ENCODE results near the gene SPI1.

SPI1 gene

DNA sequence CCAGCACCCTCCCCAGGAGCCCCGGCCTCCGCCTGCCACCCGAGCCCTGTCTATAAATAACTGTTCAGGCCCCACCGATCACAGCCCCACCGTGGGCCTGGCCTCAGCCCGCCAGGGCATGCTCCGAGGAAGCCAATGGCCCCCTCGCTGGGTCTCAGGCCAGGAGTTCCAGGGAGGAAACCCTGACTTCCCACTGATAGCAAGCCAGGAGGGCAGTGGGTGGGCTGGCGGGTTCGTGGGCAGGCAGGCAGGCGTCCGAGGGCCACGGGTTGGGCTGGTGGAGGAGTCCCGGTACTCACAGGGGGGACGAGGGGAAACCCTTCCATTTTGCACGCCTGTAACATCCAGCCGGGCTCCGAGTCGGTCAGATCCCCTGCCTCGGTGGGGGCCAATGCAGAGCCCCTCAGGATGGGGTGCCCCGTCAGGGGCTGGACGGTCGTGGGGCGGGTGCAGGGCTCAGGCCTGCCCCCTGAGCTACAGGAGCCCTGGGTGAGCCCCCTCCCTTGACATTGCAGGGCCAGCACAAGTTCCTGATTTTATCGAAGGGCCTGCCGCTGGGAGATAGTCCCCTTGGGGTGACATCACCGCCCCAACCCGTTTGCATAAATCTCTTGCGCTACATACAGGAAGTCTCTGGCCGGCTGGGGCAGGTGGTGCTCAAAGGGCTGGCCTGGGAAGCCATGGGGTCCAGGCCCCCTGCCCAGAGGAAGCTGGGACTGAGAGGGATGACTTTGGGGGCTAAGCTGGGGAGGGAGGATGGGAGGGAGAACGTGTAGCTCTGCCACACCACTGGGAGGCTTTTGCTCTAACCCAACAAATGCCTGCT is at the start of gene SPI1:
Gene SPI1 (minus strand): TSS at position 538 of the 826 bp plus-strand sequence. CDS start 194 bp downstream, at position 344.
- DNase-seq (ENCODE audit: low spot score) = no peak
- POLR2A ChIA-PET (ENCODE audit: low non-redundant PET) = no interaction called here
- no peak within 1 kb of the TSS; the same call in 1 of the 2 replicates for H3K27ac ChIP-seq
- TF ChIP-seq, protein P1, sequence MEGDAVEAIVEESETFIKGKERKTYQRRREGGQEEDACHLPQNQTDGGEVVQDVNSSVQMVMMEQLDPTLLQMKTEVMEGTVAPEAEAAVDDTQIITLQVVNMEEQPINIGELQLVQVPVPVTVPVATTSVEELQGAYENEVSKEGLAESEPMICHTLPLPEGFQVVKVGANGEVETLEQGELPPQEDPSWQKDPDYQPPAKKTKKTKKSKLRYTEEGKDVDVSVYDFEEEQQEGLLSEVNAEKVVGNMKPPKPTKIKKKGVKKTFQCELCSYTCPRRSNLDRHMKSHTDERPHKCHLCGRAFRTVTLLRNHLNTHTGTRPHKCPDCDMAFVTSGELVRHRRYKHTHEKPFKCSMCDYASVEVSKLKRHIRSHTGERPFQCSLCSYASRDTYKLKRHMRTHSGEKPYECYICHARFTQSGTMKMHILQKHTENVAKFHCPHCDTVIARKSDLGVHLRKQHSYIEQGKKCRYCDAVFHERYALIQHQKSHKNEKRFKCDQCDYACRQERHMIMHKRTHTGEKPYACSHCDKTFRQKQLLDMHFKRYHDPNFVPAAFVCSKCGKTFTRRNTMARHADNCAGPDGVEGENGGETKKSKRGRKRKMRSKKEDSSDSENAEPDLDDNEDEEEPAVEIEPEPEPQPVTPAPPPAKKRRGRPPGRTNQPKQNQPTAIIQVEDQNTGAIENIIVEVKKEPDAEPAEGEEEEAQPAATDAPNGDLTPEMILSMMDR (conservative IDR thresholded peaks at IDR 0.05; ENCODE audit: low read depth) = no peak
- CTCF ChIA-PET = interaction anchor here (0.6 to 1.0 kb wide), 3 partner anchors 20 to 31 kb away, joined by 3 read pairs; no protein-coding TSS in a partner anchor

DNA sequence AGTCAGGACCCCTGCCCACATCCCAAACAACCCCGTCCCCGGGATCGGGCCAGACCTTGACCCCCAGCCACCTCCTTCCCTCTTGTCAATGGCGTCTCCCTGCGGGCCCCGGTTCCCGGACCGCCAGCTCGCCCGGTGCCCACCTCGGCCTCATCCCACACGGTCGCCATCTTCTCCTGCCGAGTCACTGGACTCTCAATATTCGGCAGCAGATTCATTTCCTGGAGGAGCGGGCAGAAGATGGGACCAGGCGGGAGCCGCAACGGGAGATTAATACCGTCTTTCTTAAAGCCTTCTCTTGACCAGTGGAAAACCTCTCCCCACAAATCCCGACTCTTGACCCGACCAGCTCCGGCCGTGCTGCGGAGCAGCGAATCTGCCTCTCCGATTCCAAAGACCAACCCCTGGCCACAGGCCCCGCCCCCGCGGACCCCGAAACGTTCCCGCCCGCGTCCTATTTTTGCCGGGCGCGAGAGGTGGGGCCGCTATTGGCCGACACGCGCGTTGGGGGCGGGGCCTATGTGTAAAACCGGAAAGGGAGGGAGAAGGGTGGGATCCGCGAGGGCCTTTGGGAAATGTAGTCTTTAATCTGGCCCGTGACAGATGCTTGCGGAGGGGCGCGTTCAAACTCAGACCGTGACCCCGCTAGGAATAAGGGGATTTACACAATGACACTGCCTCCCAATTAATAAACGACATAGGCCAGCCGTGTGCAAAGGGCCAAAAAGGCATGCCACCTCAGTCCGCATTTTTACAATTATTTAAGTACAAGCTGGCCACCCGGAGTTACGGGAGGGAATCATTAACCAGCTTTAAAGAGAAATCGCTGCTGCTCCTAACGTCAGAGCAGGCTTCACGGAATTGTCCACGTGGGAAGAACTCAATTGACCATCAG is 48.0 kb upstream of the SPI1 start, which contains the start of gene PSMC3:
Gene PSMC3 (minus strand): TSS at position 378 of the 895 bp plus-strand sequence. CDS start 160 bp downstream, at position 218.
- ChIA-PET CTCF (no interaction called here), POLR2A (ENCODE audit: low non-redundant PET) (no interaction called here)
- TF ChIP-seq, protein P1 (conservative IDR thresholded peaks at IDR 0.05; ENCODE audit: low read depth) = no peak
- DNase-seq (ENCODE audit: low spot score) = peak; percentile 95
- H3K27ac ChIP-seq = peak within 1 kb of the TSS; percentile 84

DNA sequence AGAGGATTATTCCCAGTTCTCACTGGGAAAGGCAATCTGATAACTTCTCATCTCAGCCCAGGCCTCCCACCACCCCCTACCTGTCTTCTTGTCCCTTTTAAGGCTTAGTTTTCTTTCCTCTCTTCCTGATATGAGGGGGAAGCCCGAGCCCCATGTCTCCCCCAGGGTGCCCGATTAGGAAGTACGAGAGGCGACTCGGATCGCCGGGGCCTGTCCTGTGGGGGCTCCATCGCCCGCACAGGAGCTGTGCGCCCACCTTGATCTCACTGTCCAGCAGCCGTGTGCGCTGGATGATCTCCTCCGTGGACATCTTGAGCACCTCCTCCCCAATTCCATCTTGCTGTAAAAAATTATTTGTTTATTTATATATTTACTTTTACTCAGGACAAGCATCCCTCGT is 47.3 kb upstream of the SPI1 start:
- ChIA-PET POLR2A (ENCODE audit: low non-redundant PET) (no interaction called here), CTCF (no interaction called here)
- TF ChIP-seq, protein P1 (conservative IDR thresholded peaks at IDR 0.05; ENCODE audit: low read depth) = no peak
- peak overlapping the region; percentile 84 for H3K27ac ChIP-seq
- DNase-seq (ENCODE audit: low spot score) = no peak

DNA sequence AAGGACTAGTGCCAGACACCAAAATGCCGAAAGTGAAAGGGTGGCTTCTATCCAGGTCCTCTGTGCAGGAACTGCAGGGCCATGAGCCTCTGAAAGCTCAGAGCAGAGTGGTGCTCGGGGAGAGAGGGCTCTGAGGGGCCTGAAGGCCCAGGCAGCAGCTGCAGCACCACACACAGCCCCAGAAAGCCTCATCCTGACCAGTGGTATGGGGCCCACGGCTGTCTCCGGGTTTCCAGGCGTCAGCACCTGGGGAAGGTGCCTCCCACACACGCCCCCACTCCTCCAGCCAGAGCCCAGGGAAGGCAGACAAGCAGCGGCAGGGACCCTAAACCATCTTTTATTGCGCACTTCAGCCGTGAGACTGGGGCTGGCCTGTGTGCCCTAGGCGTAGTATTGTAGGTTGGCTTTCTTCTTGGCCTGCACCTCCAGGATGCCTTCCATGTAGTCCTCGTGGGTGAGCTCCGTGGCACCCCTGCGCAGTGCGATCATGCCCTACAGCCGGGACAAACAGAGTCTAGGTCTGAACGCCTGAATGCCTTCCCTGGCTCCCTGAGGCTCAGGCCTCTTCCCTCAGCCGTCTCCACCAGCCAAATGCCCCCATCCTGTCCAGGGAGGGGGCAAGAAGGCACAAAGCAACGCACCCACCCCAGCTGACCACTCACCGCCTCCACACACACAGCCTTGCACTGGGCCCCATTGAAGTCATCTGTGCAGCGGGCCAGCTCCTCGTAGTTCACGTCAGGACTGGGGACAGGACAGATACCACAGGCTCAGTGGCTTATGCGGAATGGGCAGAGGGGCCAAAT is 40.3 kb upstream of the SPI1 start:
- POLR2A ChIA-PET (ENCODE audit: low non-redundant PET) = no interaction called here
- CTCF ChIA-PET = no interaction called here
- TF ChIP-seq, protein P1 (conservative IDR thresholded peaks at IDR 0.05; ENCODE audit: low read depth) = no peak

DNA sequence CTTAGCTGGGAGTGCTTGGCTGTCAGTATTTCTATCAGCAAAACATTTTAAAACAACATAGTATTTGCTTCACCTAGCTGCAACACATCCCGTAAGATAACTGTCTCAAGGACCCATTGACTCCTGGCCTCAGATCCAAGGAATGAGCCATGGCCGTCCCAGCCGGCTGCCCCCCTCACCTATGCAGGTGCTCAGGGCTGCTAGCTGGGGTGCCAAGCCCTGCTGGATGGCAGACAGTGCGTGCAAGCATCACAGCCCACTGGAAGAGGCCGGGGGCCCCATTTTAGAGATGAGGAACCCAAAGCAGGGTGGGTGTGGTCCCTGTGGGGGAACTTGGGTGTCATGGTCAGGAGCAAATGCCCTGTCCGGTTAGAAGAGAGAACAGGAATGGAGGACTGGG is 39.4 kb upstream of the SPI1 start:
- POLR2A ChIA-PET (ENCODE audit: low non-redundant PET) = no interaction called here
- peak overlapping the region; percentile 97 for H3K27ac ChIP-seq
- DNase-seq (ENCODE audit: low spot score) = no peak
- CTCF ChIA-PET = no interaction called here
- TF ChIP-seq, protein P1 (conservative IDR thresholded peaks at IDR 0.05; ENCODE audit: low read depth) = no peak

More for the DNA sequence above, 40.3 kb upstream of the SPI1 start:
- DNase-seq (ENCODE audit: low spot score) = no peak
- H3K27ac ChIP-seq = peak overlapping the region; percentile 97
